Activated CD4-positive, alpha-beta T cell treated with anti-CD3 and anti-CD28 coated beads, Interleukin-2, amount 50 U/mL, for 24 hours (primary cell): ENCODE results near the gene SPDYE17.
"Not testable (repeated sequence)": the region's sequence is repeated elsewhere in the genome, so short reads cannot be mapped to it uniquely, and the experiment has no call there.

Experiments
- DNase-seq, 2 donors: peaks; one replicate each; pipeline ENCODE4 v3.0.0-alpha.2; 2020; ENCODE audit warnings: low read depth in 1 of 2, low spot score in 1 of 2

Gene SPDYE17

DNA sequence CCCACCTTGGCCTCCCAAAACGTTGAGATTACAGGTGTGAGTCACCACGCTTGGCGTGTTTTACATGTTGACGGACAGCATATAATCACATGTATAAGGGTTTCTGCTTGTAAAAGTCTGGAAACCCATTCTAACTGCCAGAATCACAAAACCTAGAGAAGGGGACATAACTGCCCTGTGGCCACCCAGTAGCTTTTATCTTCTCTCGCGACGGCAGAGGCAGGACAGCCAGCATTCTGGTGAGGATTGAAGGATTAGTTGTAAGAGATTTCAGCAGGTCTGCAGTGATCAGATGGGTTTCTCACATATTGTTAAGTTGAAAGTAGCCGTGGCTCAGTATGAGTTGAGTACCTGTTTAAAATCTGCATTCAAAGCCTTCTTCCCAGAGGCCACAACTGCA is 59.8 kb downstream of the SPDYE17 start:
- not testable (repeated sequence) for DNase-seq
